ENCODE data around the gene CARD11.
"Not testable (repeated sequence)": the region's sequence is repeated elsewhere in the genome, so short reads cannot be mapped to it uniquely, and the experiment has no call there.

CARD11 gene

GRCh38 chr7:3055626-3056025, 12.0 kb upstream of the CARD11 start:
- no peak for TF ChIP-seq CTCF (IDR thresholded peaks at IDR 0.05; ENCODE audit: low read depth, low read length)
- Histone ChIP-seq H3K27me3 (ENCODE audit: insufficient read depth, low read depth, severe bottlenecking) (no peaks in the 10 kb centered on the region), H3K27ac (no peak overlapping the region), H3K9me3 (ENCODE audit: severe bottlenecking) (peaks cover 6% of the 10 kb centered on the region), H3K4me3 (ENCODE audit: low read depth, low read length) (no peak overlapping the region), H3K36me3 (no peaks in the 10 kb centered on the region)
- DNase-seq, result no peak

GRCh38 chr7:3042861-3043489, 692 bp downstream of the CARD11 start:
- Histone ChIP-seq H3K27ac (no peak overlapping the region), H3K4me3 (ENCODE audit: low read depth, low read length) (no peak overlapping the region)
- DNase-seq, result no peak

GRCh38 chr7:3041986-3042675, 1.5 kb downstream of the CARD11 start:
- H3K27me3 ChIP-seq (ENCODE audit: insufficient read depth, low read depth, severe bottlenecking), result no peaks in the 10 kb centered on the region
- H3K4me3 ChIP-seq (ENCODE audit: low read depth, low read length), result no peak overlapping the region
- H3K9me3 ChIP-seq (ENCODE audit: severe bottlenecking), result no peaks in the 10 kb centered on the region
- no peak overlapping the region for H3K27ac ChIP-seq
- TF ChIP-seq CTCF (IDR thresholded peaks at IDR 0.05; ENCODE audit: low read depth, low read length), result no peak
- no peak for DNase-seq
- no peaks in the 10 kb centered on the region for H3K36me3 ChIP-seq

More at GRCh38 chr7:3042861-3043489, 692 bp downstream of the CARD11 start:
- H3K36me3 ChIP-seq, result no peaks in the 10 kb centered on the region
- no peaks in the 10 kb centered on the region for H3K9me3 ChIP-seq (ENCODE audit: severe bottlenecking)
- no peaks in the 10 kb centered on the region for H3K27me3 ChIP-seq (ENCODE audit: insufficient read depth, low read depth, severe bottlenecking)
- no peak for TF ChIP-seq CTCF (IDR thresholded peaks at IDR 0.05; ENCODE audit: low read depth, low read length)

GRCh38 chr7:3039787-3040186, 3.9 kb downstream of the CARD11 start:
- Histone ChIP-seq H3K27ac (no peak overlapping the region), H3K36me3 (no peaks in the 10 kb centered on the region), H3K4me3 (ENCODE audit: low read depth, low read length) (no peak overlapping the region), H3K9me3 (ENCODE audit: severe bottlenecking) (no peaks in the 10 kb centered on the region), H3K27me3 (ENCODE audit: insufficient read depth, low read depth, severe bottlenecking) (no peaks in the 10 kb centered on the region)
- no peak for TF ChIP-seq CTCF (IDR thresholded peaks at IDR 0.05; ENCODE audit: low read depth, low read length)
- DNase-seq, result no peak

- not testable (repeated sequence) for H3K27ac ChIP-seq; DNase-seq; H3K27me3 ChIP-seq (ENCODE audit: insufficient read depth, low read depth, severe bottlenecking); H3K36me3 ChIP-seq; H3K9me3 ChIP-seq (ENCODE audit: severe bottlenecking); H3K4me3 ChIP-seq (ENCODE audit: low read depth, low read length)
These were observed 5.7 kb downstream of the CARD11 start for GRCh38 chr7:3038011-3038410.

- no peak for DNase-seq
- no peaks in the 10 kb centered on the region for H3K9me3 ChIP-seq (ENCODE audit: severe bottlenecking)
- no peak for TF ChIP-seq CTCF (IDR thresholded peaks at IDR 0.05; ENCODE audit: low read depth, low read length)
- no peaks in the 10 kb centered on the region for H3K27me3 ChIP-seq (ENCODE audit: insufficient read depth, low read depth, severe bottlenecking)
- H3K27ac ChIP-seq, result no peak overlapping the region
- H3K36me3 ChIP-seq, result no peaks in the 10 kb centered on the region
- no peak overlapping the region for H3K4me3 ChIP-seq (ENCODE audit: low read depth, low read length)
These were observed 6.4 kb downstream of the CARD11 start for GRCh38 chr7:3037259-3037658.

Measured in WERI-Rb-1 (cell line).